Transverse colon (tissue), 4 donors: Measurements from ENCODE around the gene PEAK3. TPM values are rescaled to one million over a fixed set of nuclear protein-coding genes. Genes with fewer than 3 reads are reported as not detected.

Experiments used
- DNase-seq: peaks from one replicate; pipeline ENCODE4 v3.0.0-alpha.2; 2019
- H3K27ac ChIP-seq, 4 donors: fragments of 200-600 bp; sonication (generic); 2 replicates each; pipeline ENCODE4 v1.5.1; 2016 to 2018; ENCODE audit warnings: inconsistent platforms in 4 of 4
- H3K27me3 ChIP-seq: fragments of 200-600 bp; sonication (generic); 2 replicates; pipeline ENCODE4 v1.5.1; 2017; ENCODE audit warnings: inconsistent platforms
- H3K36me3 ChIP-seq, 4 donors: fragments of 200-600 bp; sonication (generic); 2 replicates each; pipeline ENCODE4 v1.5.1; 2017 to 2019; ENCODE audit warnings: inconsistent platforms in 4 of 4
- H3K4me1 ChIP-seq, 4 donors: fragments of 200-600 bp; sonication (generic); 2 replicates each; pipeline ENCODE4 v1.5.1; 2017 to 2020; ENCODE audit warnings: inconsistent platforms in 4 of 4
- H3K4me3 ChIP-seq, 4 donors: fragments of 200-600 bp; sonication (generic); 1 replicate in 1 of 4; 2 replicates in 3 of 4; pipeline versions ENCODE4 v1.5.1 to v1.6.1; 2017 to 2019; ENCODE audit warnings: inconsistent platforms in 4 of 4
- H3K9me3 ChIP-seq, 2 donors: fragments of 200-600 bp; sonication (generic); 2 replicates each; pipeline ENCODE4 v1.5.1; 2017 to 2019; ENCODE audit warnings: inconsistent platforms in 2 of 2
- CTCF ChIP-seq, 5 experiments: fragments of 200-600 bp in 3 of 5; fragments of 450-650 bp in 2 of 5; sonication (generic) in 3 of 5; IDR thresholded peaks; 1 replicate in 2 of 5; 2 replicates in 3 of 5; pipeline ENCODE4 v1.5.1; 2016 to 2017; ENCODE audit warnings: antibody characterized with exemption in 5 of 5, inconsistent platforms in 3 of 5, mild to moderate bottlenecking in 2 of 5, moderate library complexity in 1 of 5
- EP300 ChIP-seq: sonication (generic); formaldehyde crosslinking; IDR thresholded peaks from one replicate; pipeline ENCODE4 v1.6.1; 2017; ENCODE audit warnings: antibody characterized with exemption, low read depth
- POLR2A ChIP-seq: fragments of 450-650 bp; IDR thresholded peaks from one replicate; pipeline ENCODE4 v1.6.1; 2016; ENCODE audit warnings: antibody characterized with exemption, mild to moderate bottlenecking, moderate library complexity
- POLR2AphosphoS5 ChIP-seq, 3 donors: sonication (generic); formaldehyde crosslinking; IDR thresholded peaks; one replicate each; pipeline ENCODE4 v1.6.1; 2016; ENCODE audit warnings: antibody characterized with exemption in 3 of 3
- whole genome bisulfite sequencing, 2 donors: methylation state at CpG; one replicate each; pipeline ENCODE4 v1.1.5; 2018; ENCODE audit warnings: low coverage in 1 of 2; 5-methylcytosine and 5-hydroxymethylcytosine counted together
- in situ Hi-C, 4 donors: fragments of 200-750 bp; cut with MboI; loops; one replicate each; pipeline versions ENCODE4 v1.15.0 to v1.15.1; 2017; ENCODE audit warnings: low sequenced_read_pairs in 3 of 4, low pct_ligation_motif_present in 1 of 4, low pct_unique_long_range_greater_than_20kb in 1 of 4
- intact Hi-C: fragments of 100-400 bp; cut with DNase I; formaldehyde crosslinking; loops from one replicate; pipeline ENCODE4 v1.15.1; 2023; ENCODE audit warnings: low total_unique reads
- total RNA-seq, 4 donors: library from RNA; depleted of rRNA; stranded (reverse); fragments of >200 nt; gene quantifications; one replicate each; pipeline ENCODE4 v1.1.0, GENCODE V29; 2016

Gene PEAK3
- total RNA-seq, 4 donors from 2014 or later = 0.27 to 1.1 (median 1.1) TPM; not detected in 1

- WGBS, 2 donors = 80 to 94% methylated on average over 1 to 39 of the region's 39 CpGs
- Histone ChIP-seq H3K9me3 (no peaks in the 10 kb centered on the region), H3K27me3 (no peaks in the 10 kb centered on the region), H3K36me3 (peaks cover 0 to 3% (median 0%) of the 10 kb centered on the region in 4 donors), H3K4me1 (peaks cover under 1 to 5% (median 3%) of the 10 kb centered on the region in 4 donors), H3K27ac (no peak overlapping the region), H3K4me3 (no peak overlapping the region)
- intact Hi-C loops (loop anchor here (10.0 kb wide), 1 partner anchor 167 kb away; the partner anchor contains the start of gene AP3D1), in situ Hi-C loops (loop anchor here in 1 of 4 donors (25.0 kb wide), 1 partner anchor 291 kb away; no protein-coding TSS in a partner anchor)
- DNase-seq = no peak
- TF ChIP-seq EP300 (no peak), POLR2AphosphoS5 (IDR thresholded peaks at IDR 0.05) (no peak), POLR2A (no peak), CTCF (IDR thresholded peaks at IDR 0.05) (no peak)
Observed at GRCh38 chr19:2321565-2322283, 39.7 kb upstream of the PEAK3 start.

DNA sequence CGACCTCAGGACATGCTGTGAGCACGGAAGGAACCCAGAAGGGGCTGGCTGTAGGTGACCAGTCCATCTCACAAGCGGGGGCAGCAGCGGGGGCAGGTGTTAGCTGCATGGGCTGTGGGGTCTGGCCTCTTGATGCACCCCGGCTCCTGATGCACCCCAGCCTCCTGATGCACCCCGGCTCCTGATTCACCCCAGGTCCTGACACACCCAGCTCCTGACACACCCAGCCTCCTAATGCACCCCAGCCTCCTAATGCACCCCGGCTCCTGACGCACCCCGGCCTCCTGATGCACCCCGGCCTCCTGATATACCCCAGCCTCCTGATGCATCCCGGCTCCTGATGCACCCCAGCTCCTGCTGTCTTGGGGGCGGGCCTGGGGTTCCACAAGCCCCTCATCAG, 39.0 kb upstream of the PEAK3 start:
- H3K27me3 ChIP-seq = no peaks in the 10 kb centered on the region
- in situ Hi-C loops = loop anchor here in 1 of 4 donors (25.0 kb wide), 1 partner anchor 291 kb away; no protein-coding TSS in a partner anchor
- H3K27ac ChIP-seq = no peak overlapping the region
- TF ChIP-seq EP300 = no peak
- TF ChIP-seq POLR2AphosphoS5 (IDR thresholded peaks at IDR 0.05) = no peak
- no peak for TF ChIP-seq CTCF (IDR thresholded peaks at IDR 0.05)
- no peak for TF ChIP-seq POLR2A
- intact Hi-C loops = loop anchor here (10.0 kb wide), 1 partner anchor 166 kb away; the partner anchor contains the start of gene AP3D1
- H3K4me1 ChIP-seq = peaks cover 0 to 2% (median 0%) of the 10 kb centered on the region in 4 donors
- H3K9me3 ChIP-seq = no peaks in the 10 kb centered on the region
- 95% methylated on average over 12 of the region's 12 CpGs; no CpG with 5 or more reads in 1 of the 2 donors for WGBS, 2 donors
- H3K4me3 ChIP-seq = no peak overlapping the region
- no peak for DNase-seq
- H3K36me3 ChIP-seq = peaks cover 0 to 3% (median 0%) of the 10 kb centered on the region in 4 donors

DNA sequence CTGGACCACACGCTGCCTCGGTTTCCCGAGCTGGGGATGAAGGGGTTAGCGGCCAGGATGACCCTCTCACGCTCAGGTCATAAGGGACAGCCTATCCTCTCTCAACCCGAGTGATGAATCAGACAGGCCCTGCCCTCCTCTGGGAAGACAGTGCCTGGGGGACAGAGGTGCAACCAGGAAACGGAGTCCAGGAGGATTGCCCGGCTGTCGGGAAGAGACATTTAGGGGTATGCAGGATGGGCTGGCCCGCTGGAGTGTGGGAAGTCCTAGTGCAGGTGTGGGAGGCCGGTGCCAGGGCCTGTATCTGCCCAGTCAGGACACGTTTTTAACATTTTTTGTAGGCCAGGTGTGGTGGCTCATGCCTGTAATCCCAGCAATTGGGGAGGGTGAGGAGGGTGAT, 38.1 kb upstream of the PEAK3 start:
- no peak overlapping the region for H3K4me3 ChIP-seq

More for the DNA sequence above, 38.1 kb upstream of the PEAK3 start:
- H3K36me3 ChIP-seq = peaks cover 0 to 3% (median 0%) of the 10 kb centered on the region in 4 donors
- intact Hi-C loops (loop anchor here (10.0 kb wide), 1 partner anchor 165 kb away; the partner anchor contains the start of gene AP3D1), in situ Hi-C loops (loop anchor here in 1 of 4 donors (25.0 kb wide), 1 partner anchor 292 kb away; no protein-coding TSS in a partner anchor)
- H3K27ac ChIP-seq = no peak overlapping the region
- no peak for DNase-seq
- H3K9me3 ChIP-seq = peaks cover 1 to 3% of the 10 kb centered on the region in 2 donors
- H3K27me3 ChIP-seq = no peaks in the 10 kb centered on the region
- H3K4me1 ChIP-seq = peaks cover 0 to 3% (median 0%) of the 10 kb centered on the region in 4 donors
- 76% methylated on average over 12 of the region's 12 CpGs; no CpG with 5 or more reads in 1 of the 2 donors for WGBS, 2 donors
- TF ChIP-seq EP300 (no peak), POLR2AphosphoS5 (IDR thresholded peaks at IDR 0.05) (no peak), POLR2A (no peak), CTCF (IDR thresholded peaks at IDR 0.05) (no peak)
